ENCODE measurements around the gene KIRREL3.
"Not testable (repeated sequence)": the region's sequence is repeated elsewhere in the genome, so short reads cannot be mapped to it uniquely, and the experiment has no call there.

The KIRREL3 gene

DNA sequence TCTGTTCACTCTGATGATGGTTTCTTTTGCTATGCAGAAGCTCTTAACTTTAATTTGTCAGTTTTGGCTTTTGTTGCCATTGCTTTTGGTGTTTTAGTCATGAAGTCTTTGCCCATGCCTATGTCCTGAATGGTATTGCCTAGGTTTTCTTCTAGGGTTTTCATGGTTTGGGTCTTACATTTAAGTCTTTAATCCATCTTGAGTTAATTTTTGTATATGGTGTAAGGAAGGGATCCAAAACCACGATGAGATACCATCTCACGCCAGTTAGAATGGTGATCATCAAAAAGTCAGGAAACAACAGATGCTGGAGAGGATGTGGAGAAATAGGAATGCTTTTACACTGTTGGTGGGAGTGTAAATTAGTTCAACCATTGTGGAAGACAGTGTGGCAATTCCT lies 48.0 kb downstream of the KIRREL3 start:
- DNase-seq (ENCODE audit: low spot score) = not testable (repeated sequence)

DNA sequence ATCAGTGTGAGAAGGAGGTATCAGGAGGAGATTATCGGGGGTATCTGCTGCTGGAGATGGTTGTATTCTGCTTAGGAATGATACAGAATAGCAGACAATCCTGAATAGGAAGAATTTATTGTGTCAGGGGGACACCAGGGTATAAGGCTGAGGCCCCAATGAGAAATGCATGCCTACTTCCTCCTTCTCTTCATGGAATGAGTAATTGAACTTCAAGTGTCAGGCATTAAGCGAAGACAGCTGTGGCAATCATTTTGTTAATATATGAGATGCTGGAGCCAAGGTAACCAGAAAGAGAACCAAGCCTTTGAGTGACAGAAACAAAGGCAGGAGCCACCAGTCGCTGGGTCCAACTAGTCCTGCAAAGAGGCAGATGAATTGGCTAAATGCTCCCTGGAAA lies 49.1 kb downstream of the KIRREL3 start:
- no peak for DNase-seq (ENCODE audit: low spot score)

DNA sequence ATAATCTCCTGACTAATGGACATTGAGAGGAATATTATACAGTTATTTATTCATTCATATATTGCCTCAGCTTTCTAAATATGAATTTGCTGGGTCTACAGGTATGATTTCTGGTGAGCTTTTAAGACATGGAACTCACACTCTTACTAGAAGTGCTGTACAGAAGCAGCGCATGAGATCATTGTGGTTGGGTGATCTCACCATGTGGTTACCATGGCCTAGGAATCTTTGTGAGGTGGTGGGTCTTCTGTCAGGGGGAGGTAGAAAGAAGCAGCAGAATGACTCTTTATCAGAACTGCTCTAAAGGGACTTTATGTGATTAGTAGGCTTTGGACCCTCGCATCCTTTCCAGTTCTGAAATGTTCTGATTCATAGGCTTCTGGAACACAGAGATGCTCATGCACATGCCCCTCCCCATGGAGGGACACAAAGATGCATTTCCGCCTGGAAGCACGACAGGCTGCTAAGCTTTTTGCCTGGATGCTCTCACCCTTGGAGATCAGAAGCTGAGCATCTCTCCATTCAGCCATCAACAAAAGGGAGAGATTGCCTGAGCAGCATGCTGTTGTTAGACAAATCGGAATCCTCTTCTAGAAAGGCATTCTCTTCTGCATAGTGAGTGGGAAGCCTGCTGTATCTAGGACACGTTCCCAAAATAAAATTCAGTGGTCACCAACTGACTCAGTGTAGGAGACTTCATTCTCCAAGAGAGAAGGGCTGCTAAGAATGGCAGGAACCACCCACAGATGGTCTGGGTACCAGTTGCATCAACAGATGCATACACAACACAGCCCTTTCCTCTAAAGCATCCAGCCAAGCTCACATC lies 51.3 kb downstream of the KIRREL3 start:
- peak; percentile 61 for DNase-seq (ENCODE audit: low spot score)

DNA sequence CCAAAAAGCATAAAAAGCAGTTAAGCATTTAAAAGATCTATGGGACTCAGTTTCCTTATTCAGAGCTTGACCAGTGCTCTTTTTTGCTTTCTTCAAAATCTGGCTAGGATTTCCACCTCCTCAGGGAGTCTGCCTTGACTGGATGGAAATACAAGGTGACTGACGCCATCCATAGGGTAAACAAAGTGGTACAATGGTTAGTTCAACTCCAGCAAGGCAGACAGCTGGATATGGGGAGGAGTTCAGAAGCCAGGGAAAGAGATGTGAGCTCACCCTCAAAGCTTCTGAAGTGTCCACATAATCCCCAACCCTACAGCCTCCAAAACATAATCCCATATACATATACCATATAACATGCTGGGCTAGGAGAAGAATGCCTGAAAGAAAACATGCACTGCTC lies 52.0 kb downstream of the KIRREL3 start:
- no peak for DNase-seq (ENCODE audit: low spot score)

DNA sequence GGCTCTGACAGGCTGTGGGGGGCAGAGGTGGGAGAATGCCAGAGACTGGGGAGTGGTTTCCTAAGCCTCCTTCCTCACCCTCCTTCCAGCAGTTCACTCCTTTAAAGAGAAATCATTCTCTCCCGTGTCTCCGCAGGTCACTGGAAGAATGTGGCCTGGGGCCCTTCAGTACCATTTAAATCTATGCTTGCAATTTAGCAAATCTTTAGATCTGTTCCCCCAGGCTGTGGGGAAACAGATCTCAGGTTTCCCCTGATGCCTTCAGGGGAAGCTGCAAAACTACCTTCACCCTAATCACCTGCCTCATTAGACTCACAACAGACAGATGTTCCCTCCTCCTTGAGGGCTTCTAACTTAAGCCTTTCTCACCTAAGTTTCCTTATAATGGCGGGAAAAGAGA lies 55.3 kb downstream of the KIRREL3 start:
- DNase-seq (ENCODE audit: low spot score) = no peak

DNA sequence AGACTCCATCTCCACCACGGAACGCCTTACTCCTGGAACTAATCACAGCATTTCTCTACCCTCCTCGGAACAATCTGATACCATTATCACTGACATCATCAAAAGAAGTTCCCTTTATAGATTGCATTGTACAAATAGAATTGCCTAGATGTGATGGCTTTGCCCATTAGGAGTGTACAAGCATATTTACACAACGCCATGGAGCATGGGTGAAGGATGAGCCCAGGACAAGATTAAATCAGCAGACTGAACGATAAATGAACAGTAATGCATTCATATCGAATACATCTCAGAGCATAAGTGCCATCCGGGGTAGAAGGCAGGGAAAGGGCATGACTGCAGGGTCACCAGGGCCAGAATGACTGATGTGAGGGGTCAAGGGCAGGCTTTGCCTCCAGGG lies 57.3 kb downstream of the KIRREL3 start:
- DNase-seq (ENCODE audit: low spot score) = no peak

DNA sequence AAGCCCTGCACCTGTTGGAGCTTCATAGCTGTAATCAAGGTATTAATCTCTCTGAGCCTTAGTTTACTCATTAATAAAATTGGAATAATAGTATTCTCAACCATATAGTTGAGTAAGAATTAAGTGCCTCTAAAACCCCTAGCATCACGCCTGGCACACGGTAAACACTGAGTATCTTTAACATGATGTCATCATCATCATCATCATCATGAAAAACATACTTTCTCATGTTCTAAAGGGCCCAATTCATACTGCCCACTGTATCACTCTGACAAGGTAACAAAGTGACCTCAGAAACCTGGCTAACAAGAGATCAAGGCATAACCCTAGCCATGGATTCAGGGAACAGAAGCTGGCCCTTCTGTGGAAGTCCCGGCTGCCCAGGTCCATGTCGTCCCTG lies 58.4 kb downstream of the KIRREL3 start:
- DNase-seq (ENCODE audit: low spot score) = no peak

DNA sequence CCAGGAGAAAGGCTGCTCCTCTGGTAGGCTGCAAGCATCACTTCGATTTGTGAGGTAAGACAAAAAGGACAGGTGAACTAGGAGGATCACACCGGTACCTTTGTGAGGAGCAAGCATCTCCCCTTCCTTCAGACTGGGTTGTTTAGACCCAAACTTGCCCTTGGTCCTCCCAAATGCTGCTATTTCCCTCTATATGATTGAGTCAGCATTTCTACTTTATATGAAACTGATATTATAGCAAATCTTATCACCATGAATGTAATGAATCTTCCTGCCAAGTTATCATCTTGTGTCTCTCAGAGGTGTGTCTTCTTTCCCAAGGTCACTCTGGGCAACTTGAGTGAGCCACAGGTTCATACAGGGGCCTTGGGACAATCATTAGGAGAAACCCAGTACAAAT lies 61.0 kb downstream of the KIRREL3 start:
- no peak for DNase-seq (ENCODE audit: low spot score)

DNA sequence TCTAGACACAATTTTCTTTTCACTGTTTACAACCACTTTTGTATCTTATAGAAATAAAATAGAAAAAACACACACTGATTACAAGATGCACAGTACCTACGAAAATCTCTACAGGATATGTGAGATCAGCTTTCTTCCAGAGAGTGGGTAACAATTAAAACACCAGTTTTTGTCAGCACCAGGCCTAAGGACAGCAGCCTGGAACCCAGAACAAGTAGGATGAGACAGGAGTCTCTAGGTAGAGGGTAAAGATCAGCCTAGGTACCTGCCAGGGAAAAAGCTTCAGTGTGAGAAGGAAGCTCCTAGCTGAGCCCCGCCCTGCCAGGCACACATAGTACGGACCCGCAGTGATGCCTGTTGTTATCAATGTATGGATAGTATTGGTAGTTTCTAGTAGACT lies 61.9 kb downstream of the KIRREL3 start:
- no peak for DNase-seq (ENCODE audit: low spot score)

DNA sequence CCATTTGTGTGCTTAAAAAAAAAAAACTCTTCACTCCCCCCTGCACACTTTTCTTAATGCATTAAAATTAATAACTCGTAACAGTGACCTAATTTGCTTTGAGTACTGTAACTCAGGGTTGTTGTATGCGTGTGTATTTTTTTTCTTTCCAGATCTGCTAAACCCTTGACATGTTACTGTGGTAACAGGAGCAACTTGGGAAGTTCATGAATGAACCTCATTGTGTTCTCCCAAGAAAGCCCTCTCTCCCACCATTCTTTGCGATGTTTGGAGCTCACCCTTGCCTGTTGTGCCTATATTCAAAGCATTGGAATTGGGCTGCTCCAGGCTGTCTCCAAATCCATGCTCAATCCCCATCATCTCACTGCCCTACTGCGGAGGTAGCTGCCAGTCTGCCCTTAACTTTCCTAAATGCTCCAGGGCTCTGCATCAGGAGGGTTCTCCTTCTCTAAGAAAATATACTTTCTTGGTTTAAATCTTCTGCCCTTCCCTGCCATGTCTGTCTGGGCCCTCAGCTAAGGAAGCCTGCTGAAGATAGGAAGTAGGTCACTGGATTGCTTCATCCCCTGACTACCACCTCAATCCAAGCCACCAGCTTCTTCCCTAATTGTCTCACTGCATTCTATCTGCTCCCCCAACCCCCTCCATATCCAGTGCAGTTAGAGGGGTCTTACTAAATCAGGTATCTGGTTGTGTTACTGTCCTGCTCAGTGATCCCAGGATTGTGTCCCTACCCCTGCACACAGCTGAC lies 70.3 kb downstream of the KIRREL3 start:
- no peak for DNase-seq (ENCODE audit: low spot score)

DNA sequence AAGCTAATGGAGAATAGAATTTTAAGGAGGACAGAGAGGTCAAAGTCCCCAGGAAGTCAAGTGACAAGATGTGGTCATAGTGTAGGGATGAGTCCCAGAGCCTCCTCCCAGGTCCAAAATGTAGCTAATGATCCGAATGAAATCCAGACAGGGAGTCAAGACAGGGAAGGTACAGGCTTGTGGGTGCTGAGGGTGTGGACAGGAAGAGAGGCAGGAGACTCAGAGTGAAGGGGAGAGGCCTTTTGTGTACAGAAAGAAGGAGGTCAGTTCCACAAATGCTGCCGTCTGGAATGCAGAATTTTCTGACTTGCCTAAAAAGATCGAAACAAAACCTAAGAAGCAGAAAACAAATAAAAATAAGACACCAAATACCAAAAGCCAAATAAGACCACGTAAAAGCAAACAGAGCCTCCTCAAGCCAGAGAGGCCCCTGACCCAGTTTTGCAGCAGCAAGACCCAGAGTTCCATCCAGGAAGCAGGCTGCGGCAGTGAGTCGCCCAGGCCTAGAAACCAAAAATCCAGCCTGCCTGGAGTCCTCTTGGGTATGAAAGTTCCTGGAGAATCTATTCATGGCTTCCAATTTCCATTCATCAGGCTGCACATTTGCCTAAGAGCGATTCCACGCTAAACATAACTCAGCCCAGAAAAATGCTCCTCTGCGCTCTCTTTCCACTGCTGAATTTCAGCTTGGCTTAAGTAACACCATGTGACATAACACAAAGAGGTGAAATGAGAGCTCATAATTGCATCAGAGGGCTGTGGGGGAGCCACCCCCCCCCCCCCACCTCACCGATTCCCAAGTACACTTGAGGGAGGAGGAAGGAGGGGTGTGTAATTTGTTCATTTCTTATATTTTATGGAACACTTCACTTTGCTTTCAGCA lies 71.2 kb downstream of the KIRREL3 start:
- DNase-seq (ENCODE audit: low spot score) = peak; percentile 41

DNA sequence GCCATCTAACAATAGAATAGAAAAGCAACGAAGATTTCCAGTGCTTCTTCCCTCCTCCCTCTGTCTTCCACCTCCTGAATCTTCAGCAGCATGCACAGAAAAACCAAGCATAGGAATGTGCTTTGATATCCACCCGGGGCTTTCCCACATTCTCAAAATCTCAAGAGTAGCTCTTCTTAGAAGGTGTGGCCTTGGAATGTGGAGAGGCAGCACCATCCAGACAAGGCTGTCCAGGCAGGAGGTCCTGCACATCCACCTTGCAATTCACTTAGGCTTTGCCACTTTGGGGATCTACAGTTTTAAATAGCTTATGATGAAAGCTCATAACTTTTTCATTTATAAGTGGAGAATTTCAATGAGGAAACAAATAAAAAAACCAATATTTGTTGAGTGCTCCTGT lies 72.9 kb downstream of the KIRREL3 start:
- no peak for DNase-seq (ENCODE audit: low spot score)

DNA sequence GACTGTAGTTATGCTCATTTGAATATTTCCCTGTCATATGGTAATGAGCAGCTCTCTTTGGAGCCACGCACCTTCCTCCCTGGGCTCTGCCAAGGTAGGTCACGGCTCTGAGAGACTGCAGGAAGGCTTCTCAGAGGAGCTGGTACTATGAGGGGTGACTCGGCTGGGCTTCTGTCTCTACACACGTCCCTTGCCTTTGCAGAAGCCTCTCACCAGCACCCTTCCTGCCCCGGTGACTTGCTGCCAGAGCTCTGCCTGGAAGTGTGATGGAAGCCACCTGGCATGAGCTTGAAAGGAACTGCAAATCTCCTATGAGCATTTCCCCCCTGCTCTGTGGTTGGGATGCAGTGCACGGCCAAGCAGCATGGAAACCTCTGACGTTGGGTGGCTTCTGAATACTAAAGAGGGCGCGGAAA lies 74.2 kb downstream of the KIRREL3 start:
- DNase-seq (ENCODE audit: low spot score) = no peak

DNA sequence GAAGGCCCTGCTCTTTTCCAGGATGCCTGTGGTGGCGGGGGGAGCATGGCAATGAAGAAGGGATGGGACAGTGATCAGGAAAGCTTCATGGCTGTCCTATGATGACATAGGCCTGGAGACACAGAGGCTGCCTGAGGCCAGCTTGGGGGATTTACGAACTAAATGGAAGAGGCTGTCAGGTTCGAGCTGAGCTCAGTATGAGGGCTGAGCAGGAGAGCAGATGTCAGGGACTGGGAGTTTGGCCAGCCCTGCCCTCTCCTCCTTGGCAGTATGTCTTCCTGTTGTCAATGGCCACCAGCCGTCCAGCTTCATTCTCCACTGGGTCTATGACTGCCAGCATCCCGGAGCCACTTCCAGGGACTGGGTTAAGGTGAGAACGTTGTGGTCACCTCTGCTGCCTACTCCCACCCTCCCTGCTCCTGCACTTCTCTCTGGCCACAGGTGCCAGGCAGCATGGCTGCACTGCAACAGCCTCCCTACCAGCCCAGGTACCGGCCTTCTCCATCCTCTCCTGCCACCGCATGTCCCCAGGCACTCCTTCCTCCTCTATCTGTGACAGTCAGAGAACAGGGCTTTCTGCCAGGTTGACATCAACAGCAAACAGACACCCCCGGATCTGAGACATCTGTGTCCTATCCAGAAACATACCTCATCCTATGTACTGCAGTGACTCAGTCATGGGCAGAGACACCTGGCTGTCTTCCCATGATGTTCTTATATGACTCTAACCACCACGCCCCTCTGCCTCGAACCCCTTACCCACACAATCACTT lies 75.1 kb downstream of the KIRREL3 start:
- peak; percentile 43 for DNase-seq (ENCODE audit: low spot score)

DNA sequence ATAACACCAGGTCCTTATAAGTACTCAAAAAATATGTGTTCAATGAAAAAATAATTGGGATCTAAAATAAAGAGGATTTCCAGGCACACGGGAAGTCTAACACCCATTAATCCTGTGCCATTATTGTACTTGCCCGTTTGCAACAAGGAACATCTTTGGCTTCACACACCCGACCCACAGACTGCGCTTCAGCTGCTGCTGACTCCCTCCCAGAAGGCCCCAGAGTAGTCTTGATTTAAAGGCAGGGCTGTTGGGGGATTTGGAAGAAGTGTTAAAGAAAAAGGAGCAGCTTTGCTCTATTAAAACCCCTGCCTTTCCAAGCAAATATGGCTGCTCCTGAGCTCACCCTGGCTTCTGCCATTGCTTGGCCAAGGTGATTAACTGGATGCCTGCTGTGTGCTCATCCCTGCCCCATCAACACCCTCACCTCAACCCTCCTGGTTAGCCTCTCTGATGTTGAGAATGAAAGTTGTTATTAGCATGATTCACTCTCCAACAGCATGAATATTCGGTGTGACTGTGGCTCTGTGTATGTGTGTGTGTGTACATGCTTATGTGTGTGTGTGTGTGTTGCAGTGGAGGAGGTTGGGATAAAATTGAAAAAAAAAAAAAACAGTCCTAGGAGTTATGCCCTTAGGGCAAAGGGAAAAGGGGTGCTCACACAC lies 76.1 kb downstream of the KIRREL3 start:
- DNase-seq (ENCODE audit: low spot score) = no peak

DNA sequence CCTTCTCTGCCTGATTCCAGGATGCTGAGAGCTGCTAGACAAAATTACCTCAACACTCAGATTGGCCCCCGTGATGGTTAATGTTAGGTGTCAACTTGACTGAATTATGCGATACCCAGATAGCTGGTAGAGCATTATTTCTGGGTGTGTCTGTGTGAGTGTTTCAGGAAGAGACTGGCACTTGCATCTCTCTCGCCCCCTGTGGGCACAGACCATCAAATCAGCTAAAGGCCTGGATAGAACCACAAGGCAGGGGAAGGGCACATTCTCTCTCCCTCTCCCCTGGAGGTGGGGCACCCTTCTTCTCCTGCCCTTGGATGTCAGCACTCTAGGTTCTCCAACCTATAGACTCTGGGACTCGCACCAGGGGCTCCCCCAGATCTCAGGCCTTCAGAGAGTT lies 79.7 kb downstream of the KIRREL3 start:
- DNase-seq (ENCODE audit: low spot score) = no peak

DNA sequence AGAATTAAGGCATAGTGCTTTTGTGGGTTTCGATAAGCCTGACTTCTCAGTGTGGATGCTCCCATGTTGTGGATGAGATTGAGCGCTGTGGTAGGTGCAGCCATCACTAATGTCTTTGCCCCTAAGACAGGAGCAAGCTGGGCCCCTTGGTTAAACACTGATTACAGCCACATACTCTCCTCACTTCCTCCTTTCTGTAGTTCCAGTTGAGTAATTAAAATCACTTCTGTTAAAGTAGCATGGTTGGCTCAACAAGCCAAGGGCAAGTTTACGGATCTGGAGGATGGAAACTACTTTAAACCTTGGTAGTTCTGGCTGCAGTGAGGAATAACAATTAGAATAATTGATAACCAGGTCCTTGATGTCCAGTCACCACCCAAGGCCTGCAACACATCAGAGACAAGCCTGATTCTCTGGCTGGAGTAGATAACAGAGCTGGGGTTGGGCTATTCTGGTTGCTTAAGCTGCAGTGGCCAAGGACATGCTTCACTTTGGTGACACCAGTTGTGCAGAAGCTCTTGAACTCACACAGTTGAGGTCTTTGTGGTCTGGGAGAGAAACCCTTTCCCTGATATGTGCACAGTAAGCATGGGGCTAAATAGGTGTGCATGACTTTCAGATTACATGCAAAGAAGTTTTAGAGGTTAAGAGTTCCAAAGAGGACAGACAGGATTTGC lies 81.3 kb downstream of the KIRREL3 start:
- no peak for DNase-seq (ENCODE audit: low spot score)

DNA sequence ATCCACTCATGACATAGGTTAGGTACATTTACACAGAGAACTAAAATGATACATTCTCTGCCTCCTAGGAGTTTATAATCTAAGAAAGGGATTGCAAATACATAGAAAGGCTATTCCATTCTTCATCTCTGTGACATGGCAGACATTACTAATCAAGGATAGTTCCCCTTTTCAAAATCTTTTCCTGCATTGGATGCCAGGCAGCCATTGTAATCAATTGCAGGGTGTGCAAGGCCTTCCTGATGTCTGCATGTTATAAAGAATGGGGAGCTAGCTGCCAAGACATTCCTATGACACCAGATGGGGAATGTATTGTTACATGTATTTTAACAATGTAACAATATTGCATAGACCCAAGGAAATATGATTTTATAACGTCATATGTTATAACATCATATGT lies 82.0 kb downstream of the KIRREL3 start:
- DNase-seq (ENCODE audit: low spot score) = peak; percentile 29

DNA sequence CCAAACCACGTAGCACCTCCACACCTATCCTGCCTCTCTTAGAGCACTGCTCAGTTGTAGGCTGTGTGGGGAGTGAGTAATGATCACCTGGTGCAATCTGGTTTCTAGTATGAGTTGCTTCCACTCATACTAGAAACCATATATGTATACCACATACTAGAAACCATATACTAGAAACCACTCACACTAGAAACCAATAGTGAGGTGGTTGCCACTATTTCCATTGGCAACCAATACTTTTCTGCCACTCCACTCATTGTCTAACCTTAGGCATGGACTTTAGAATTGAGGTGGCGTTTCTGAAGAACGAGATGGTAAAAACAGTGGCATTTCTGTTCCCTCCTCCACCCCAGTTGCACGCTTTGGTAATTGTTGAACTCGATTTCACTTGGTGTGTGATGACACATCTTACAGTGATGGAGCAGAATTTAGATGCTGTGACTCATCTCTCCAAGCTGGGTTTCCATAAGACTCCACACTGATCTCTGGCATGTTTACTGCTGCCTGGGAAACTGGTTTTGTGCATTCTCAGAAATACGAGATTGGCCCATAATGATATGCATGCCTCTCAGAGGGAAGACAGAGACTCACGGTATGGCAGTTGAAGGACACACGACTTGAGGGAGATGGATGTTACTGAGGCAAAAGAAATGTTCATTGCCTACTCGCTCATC lies 82.9 kb downstream of the KIRREL3 start:
- DNase-seq (ENCODE audit: low spot score) = peak; percentile 94

DNA sequence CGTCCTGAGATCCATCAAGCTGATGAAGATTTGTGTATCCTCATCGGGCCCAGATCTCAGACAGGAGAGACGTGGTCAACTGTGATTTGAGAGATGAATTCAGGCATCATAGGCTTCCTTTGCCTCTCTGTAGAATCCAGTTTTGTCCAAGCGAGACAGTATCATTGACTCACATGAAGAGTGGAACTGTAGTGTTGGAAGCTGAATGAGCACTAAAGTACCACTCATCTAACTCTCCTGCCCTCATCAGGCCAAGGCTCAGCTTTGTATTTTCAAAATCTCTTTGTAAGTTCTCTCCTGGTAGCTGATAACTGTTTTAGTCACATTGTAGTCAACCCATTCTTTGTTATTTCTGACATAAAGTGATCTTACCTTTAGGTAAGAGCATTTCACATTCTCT lies 85.1 kb downstream of the KIRREL3 start:
- DNase-seq (ENCODE audit: low spot score) = no peak

Data from AG08395 (cell line).